Thyroid gland (tissue), 4 donors: Measurements from ENCODE around the gene CACNA1D.

Experiments
- CTCF ChIP-seq, 6 experiments: fragments of 200-600 bp in 3 of 6; fragments of 450-650 bp in 3 of 6; sonication (generic) in 3 of 6; IDR thresholded peaks; one replicate each; pipeline ENCODE4 v1.5.1; 2016 to 2019; ENCODE audit warnings: antibody characterized with exemption in 6 of 6, mild to moderate bottlenecking in 2 of 6, inconsistent platforms in 1 of 6, moderate library complexity in 1 of 6
- POLR2A ChIP-seq, 2 donors: fragments of 450-650 bp; IDR thresholded peaks; one replicate each; pipeline ENCODE4 v1.6.1; 2017; ENCODE audit warnings: antibody characterized with exemption in 2 of 2, mild to moderate bottlenecking in 2 of 2, moderate library complexity in 1 of 2

GRCh38 chr3:53813229-53813628 lies 318.8 kb downstream of the CACNA1D start:
- TF ChIP-seq CTCF (IDR thresholded peaks at IDR 0.05) (no peak), POLR2A (IDR thresholded peaks at IDR 0.05) (no peak)
